Erythroblast (primary cell): ENCODE measurements around the gene TFRC.
"Not testable (repeated sequence)": the region's sequence is repeated elsewhere in the genome, so short reads cannot be mapped to it uniquely, and the experiment has no call there.

Experiments used
- DNase-seq, 2 experiments: peaks; one replicate each; lab custom pipeline; 2025; lab: John Stamatoyannopoulos, UW
- GATA1 ChIP-seq: IDR thresholded peaks from 2 replicates; pipeline ENCODE4 v1.6.1; 2011; ENCODE audit warnings: low read depth, mild to moderate bottlenecking, control low read depth, low read length, moderate library complexity
- POLR2A ChIP-seq: IDR thresholded peaks from 2 replicates; pipeline ENCODE4 v1.6.1; 2011; ENCODE audit warnings: mild to moderate bottlenecking, low read length

Gene TFRC

DNA sequence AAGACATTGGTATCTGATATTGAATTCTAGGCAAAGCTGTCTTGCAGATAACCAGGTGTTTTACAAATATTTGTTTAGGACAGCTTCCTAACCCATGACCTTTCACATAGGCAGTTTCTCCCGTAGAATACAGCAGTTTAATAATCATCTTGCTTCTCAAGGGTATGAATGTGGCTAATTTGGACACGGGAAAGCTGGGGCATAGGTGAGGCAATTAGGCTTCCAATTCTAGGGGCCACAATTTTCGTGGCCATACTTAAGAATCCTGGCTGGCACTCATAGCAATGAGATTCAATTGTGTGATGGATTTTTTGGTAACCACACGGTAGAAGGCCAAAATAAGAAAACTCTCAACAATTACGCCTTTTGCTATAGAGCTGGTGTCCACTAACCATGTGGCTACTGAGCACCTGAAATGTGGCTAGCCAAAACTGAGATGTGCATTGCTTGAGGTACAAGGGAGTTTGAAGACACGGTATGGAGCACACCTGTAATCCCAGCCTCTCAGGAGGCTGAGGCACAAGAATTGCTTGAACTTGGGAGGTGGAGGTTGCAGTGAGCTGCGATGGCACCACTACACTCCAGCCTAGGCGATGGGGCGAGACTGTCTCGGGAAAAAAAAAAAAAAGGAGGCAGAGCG lies 34.4 kb downstream of the TFRC start:
- peak; percentile 81 to 85 for DNase-seq
- TF ChIP-seq POLR2A (peak; percentile 84), GATA1 (no peak)

DNA sequence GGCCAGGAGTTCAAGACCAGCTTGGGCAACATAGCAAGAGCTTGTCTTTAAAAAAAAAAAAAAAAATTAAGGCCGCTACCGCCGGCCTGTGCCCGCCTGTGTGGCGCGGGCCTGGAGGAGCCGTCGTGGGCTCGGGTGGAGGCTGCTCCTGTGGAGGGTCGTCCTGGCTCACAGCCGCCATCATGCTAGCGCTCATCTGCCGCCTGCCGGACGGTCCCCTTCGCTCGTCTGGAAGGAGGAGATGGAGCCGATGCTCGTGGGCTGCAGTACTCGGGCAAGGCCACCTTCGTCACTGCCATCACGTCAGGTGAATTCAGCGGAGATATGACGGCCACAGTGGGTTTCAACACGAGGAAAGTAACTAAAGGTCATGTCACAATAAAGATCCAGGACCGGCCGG lies 37.4 kb downstream of the TFRC start:
- peak in 1 of 2 experiments; percentile 58 for DNase-seq
- TF ChIP-seq GATA1 (no peak), POLR2A (no peak)

DNA sequence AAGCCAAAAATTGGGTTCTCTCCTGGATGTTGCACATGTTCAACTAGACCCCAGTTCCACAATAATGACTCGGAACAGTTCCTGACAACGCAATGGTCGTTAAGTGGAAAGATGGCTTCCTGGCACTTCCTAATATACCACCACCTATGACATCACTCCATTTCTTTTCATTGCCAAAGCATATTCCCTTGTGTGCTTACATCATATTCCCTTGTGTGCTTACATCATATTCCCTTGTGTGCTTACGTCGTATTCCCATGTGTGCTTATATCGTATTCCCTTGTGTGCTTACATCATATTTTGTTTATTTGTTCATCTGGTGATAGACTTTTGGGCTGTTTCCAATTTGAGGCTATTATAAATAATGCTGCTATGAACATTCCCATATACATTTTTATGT lies 39.2 kb downstream of the TFRC start:
- DNase-seq: no peak
- TF ChIP-seq GATA1 (no peak), POLR2A (no peak)

DNA sequence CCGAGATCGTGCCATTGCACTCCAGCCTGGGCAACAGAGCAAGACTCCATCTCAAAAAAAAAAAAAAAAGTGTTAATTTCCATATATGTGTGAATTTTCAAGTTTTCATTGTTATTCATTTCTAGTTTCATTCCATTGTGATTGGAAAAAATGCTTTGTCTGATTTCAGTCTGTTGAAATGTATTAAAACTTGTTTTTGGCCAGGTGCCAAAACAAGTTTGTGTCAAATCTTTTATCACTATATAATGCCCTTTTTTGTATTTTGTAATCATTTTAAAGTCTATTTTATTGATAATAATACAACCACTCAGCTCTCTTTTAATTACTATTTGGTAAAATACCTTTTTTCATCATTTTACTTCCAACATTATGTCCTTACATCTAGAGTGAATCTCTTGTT lies 42.5 kb downstream of the TFRC start:
- no peak for TF ChIP-seq GATA1
- DNase-seq: no peak

DNA sequence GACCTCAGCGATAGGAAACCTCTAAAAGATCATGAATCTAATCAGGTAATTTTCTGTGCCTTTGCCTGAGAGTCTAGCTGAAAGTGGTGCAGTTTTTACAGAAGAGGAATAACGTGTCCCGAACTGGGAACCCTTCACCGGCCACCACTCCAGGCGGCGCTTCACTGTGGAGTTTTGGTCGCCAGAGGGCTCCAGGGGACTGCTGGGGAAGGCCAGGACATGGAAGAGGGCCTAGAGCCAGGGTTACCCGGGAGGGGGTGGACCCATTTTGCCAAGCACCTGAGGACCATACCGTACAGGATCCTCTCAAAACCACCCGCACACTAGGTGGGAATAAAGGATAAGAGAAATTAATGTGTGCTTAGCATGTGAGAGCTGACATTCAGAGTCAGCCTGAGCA lies 55.8 kb downstream of the TFRC start:
- not testable (repeated sequence) for DNase-seq

DNA sequence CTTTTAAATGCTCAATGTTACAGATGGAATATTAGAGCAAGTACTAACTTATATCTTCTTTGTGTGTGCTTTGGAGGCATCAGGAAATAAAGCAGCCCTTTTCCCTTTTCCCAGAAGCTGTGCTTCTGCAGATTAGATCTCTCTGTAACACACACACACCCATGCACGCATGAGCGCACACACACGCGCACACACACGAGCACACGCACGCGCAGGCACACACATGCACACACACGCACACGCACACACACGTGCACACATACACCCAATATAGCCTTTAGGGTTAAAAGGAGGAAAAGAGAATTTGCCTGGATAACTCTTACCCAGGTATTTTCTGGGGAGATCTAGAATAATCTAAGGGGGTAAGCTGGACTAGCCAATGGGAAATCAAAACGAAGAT lies 56.9 kb downstream of the TFRC start:
- no peak for DNase-seq
- TF ChIP-seq POLR2A (no peak), GATA1 (no peak)

DNA sequence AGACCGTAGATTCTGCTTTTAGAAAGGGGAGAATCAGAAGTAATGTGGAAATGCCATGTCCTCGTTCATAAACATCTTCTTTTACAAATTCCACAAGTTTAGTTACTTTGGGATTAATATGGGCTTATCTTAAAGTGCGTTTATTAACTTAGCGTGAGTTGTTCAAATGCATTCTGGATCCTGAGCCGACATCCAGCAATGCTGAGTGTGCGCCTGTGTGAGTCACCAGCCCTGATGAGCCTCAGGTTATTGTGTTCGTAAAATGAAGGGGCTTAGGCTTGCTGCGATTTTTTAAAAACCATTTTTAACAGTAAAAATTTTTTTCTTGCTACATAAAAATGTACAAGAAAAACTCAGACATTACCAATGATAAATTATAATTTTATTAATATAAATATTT lies 57.9 kb downstream of the TFRC start:
- no peak for TF ChIP-seq GATA1
- TF ChIP-seq POLR2A: no peak
- no peak for DNase-seq

DNA sequence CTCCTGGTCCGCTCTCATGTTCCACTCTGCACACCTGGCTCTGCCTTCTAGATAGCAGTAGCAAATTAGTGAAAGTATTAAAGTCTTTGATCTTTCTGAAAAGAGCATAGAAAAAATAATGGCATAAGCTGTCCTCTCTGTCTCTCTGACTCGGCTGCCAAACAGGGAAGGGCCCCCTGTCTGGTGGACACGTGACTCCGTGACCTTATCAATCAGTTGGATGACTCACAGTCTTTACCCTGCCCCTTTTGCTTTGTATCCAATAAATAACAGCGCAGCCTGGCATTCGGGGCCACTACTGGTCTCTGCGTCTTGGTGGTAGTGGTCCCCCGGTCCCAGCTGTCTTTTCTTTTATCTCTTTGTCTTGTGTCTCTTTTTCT lies 59.4 kb downstream of the TFRC start:
- TF ChIP-seq POLR2A: peak; percentile 29
- not testable (repeated sequence) for DNase-seq

DNA sequence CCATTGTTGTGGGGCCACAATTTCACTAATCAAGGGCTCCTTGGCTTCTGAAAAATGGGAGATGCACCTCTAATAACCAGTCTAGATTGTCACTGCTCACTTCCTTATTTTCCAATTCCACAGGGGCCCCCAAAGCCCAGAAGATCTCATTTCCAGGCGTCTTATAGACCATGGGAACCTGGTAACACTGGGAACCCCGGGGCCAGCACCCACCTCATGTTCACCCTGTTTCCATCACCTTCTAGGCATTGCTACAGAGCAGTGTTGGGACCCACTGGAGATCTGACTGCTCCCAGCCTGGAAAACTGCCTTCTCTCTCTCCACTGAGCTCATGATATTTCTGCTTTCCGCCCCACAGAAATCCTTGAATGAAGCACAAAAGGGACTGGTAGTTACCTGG lies 61.5 kb downstream of the TFRC start:
- TF ChIP-seq GATA1 (no peak), POLR2A (no peak)
- DNase-seq: no peak

DNA sequence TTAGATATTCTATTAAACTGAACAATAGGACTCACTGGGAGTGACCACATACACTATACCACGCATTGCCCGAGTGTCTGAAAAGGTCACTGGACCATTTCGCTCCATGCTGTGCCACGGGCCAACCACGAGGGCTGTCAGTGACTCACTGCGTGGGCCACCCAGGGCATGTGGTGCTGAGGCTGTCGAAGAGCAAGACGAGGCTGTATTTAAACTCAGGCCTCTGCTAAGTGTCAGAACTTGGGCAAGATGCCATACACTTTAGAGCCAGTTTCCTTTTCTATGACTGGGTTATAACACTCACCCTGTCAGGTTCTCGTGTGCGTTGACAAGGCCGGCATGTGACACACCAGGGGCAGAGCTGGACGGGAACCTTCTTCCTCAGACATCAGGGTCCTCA lies 62.3 kb downstream of the TFRC start:
- DNase-seq: not testable (repeated sequence)

DNA sequence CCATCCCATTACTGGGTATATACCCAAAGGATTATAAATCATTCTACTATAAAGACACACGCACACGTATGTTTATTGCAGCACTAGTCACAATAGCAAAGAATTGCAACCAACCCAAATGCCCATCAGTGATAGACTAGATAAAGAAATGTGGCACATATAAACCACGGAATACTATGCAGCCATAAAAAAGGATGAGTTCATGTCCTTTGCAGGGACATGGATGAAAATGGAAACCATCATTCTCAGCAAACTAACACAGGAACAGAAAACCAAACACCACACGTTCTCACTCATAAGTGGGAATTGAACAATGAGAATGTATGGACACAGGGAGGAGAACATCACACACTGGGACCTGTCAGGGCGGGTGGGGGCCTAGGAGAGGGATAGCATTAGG lies 63.7 kb downstream of the TFRC start:
- not testable (repeated sequence) for DNase-seq

DNA sequence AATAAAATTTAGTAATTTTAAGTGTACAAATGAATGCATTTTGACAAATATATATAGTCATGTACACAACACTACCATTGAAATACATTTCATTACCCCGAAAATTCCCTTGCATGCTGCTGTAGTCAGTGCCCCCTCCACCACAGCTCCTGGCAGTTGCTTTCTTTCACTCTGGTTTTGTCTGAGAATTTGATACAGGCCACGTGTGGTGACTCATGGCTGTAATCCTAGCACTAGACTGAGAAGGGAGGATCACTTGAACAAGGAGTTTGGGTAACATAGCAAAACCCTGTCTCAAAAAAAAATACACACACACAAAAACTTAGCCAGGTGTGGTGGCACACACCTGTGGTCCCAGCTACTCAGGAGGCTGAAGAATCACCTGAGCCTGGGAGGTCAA lies 65.4 kb downstream of the TFRC start:
- DNase-seq: no peak
- no peak for TF ChIP-seq GATA1
- no peak for TF ChIP-seq POLR2A

DNA sequence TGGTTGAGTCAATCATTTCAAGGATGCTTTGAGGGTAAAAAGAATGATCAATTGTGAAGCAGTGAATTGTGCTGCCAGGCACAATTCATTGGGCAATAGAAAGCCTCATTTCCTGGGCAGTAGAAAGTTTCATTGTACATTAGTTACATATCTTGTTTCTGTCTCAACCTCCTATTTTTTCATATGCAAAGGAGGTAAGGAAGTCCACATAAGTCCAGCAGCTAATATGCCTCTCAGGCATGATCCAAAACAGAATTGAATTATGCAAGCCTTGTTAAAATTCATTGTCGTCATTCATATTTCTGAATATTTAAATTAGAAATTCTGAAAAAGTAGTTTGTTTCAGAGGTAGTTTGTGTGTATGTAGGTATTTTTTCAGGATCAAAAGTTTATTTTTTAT lies 65.8 kb downstream of the TFRC start:
- no peak for DNase-seq
- TF ChIP-seq GATA1: no peak
- TF ChIP-seq POLR2A: no peak

DNA sequence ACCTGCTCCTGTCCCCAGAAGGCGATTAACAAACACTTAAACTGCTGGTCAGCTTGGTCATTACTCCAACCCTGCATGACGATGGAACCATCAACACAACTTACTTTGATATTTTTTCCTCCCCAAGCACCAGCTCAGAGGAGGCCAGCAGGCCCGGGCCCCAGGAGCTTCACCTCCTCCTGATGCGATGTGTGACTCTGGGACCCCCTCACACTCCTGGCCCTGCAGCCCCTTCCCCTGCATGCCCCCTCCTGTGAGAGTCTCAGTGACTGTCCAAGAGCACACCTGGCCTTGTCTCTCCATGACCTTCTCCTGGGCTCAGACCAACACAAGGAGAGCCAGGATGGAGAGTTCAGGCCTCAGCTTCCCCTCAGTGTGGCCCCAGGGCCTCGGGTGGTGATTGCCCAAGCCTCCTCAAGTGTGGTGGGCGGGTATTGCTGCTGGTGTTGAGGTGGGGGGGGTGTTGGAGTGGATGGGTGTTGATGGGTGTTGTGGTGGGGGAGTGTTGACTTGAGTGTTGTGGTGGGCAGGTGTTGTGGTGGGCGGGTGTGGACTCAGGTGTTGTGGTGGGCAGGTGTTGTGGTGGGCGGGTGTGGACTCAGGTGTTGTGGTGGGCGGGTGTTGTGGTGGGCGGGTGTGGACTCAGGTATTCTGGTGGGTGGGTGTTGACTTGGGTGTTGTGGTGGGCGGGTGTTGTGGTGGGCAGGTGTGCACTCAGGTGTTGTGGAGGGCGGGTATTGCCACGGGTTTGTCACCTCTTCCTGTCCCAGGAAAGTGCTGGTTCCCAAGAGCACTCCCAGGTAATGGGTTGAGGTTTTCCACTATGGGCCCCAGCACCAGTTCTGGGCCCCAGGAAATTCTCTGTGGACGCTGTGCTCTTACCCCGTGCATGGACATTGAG lies 68.1 kb downstream of the TFRC start:
- TF ChIP-seq POLR2A: no peak
- TF ChIP-seq GATA1: no peak
- no peak for DNase-seq

DNA sequence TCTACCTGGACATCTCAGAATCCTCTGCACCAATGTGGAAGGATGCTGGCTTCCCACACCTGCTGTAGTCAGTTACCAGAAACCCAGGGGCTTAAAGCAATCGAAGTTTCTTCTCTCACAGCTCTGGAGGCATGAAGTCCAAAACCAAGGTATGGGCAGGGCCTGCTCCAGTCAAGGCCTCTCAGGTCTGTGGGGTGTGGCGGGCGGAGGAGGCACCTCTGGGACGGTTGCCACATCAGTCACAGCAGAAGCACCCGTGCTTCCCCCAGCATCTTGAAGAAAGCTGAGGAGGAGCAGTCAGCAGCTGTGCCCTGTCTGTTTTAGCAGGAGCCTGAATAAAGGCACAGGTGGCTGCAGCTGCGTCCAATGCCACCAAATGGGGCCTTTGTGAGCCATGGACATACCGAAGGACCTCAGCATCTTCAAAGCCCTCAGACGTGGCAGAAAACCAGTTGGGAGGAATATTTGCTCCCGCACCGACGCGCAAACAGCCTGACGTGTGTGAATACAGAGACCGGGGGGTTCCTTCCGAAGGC lies 68.9 kb downstream of the TFRC start:
- no peak for TF ChIP-seq GATA1
- no peak for DNase-seq
